ENCODE results near the gene CEBPA. TPM values are rescaled to one million over a fixed set of nuclear protein-coding genes. Genes with fewer than 3 reads are reported as not detected.

Gene CEBPA
- polyA plus RNA-seq, 1 donor (not counting 4 experiments of a cell fraction or from before 2014, with no cell fraction given) = 3.6 TPM

GRCh38 chr19:33268162-33268991 is 34.0 kb downstream of the CEBPA start:
- no peaks in the 10 kb centered on the region for H3K79me2 ChIP-seq (ENCODE audit: control insufficient read depth, insufficient read depth, low read length)
- no peaks in the 10 kb centered on the region for H3K9me3 ChIP-seq (ENCODE audit: control insufficient read depth, low read depth, low read length)
- FAIRE-seq (no peak), DNase-seq (ENCODE audit: low read depth, low spot score) (no peak)
- H3K4me3 ChIP-seq (ENCODE audit: control insufficient read depth in 2 of 3, extremely low read depth in 1 of 3, insufficient read depth in 2 of 3, low read depth in 1 of 3, low read length in 3 of 3) = no peak overlapping the region
- no peak for TF ChIP-seq EZH2 (IDR thresholded peaks at IDR 0.05; ENCODE audit: low read length)
- H3K9me1 ChIP-seq (ENCODE audit: control insufficient read depth, extremely low read depth, insufficient read depth, low read length) = no peaks in the 10 kb centered on the region
- no peaks in the 10 kb centered on the region for H4K20me1 ChIP-seq (ENCODE audit: control insufficient read depth, extremely low read depth, insufficient read depth, low read length)
- H3K27ac ChIP-seq (ENCODE audit: control insufficient read depth, insufficient read depth, low read length) = no peak overlapping the region
- H3K36me3 ChIP-seq (ENCODE audit: control insufficient read depth in 2 of 2, extremely low read depth in 1 of 2, insufficient read depth in 2 of 2, low read length in 2 of 2) = no peaks in the 10 kb centered on the region
- no peaks in the 10 kb centered on the region for H3K27me3 ChIP-seq (ENCODE audit: control insufficient read depth, extremely low read depth, insufficient read depth, low read length)
- dilution Hi-C loops (cut with MboI; ENCODE audit: extremely low pct_ligation_motif_present, low sequenced_read_pairs) = no loop called here
- no peak overlapping the region for H3K9ac ChIP-seq (ENCODE audit: control insufficient read depth, extremely low read depth, insufficient read depth, low read length)
- no peak overlapping the region for H2AFZ ChIP-seq (ENCODE audit: control insufficient read depth, low read length)
- H3K4me2 ChIP-seq (ENCODE audit: control insufficient read depth, extremely low read depth, insufficient read depth, low read depth, low read length) = no peak overlapping the region
- H3K4me1 ChIP-seq (ENCODE audit: control insufficient read depth, extremely low read depth, insufficient read depth, low read length) = peaks cover 3% of the 10 kb centered on the region

GRCh38 chr19:33267706-33268105 is 34.6 kb downstream of the CEBPA start:
- no peaks in the 10 kb centered on the region for H3K27me3 ChIP-seq (ENCODE audit: control insufficient read depth, extremely low read depth, insufficient read depth, low read length)
- H2AFZ ChIP-seq (ENCODE audit: control insufficient read depth, low read length) = no peak overlapping the region
- no peak overlapping the region for H3K9ac ChIP-seq (ENCODE audit: control insufficient read depth, extremely low read depth, insufficient read depth, low read length)
- no peaks in the 10 kb centered on the region for H3K79me2 ChIP-seq (ENCODE audit: control insufficient read depth, insufficient read depth, low read length)
- no peaks in the 10 kb centered on the region for H3K36me3 ChIP-seq (ENCODE audit: control insufficient read depth in 2 of 2, extremely low read depth in 1 of 2, insufficient read depth in 2 of 2, low read length in 2 of 2)
- dilution Hi-C loops (cut with MboI; ENCODE audit: extremely low pct_ligation_motif_present, low sequenced_read_pairs) = no loop called here
- FAIRE-seq (no peak), DNase-seq (ENCODE audit: low read depth, low spot score) (no peak)
- H3K4me3 ChIP-seq (ENCODE audit: control insufficient read depth in 2 of 3, extremely low read depth in 1 of 3, insufficient read depth in 2 of 3, low read depth in 1 of 3, low read length in 3 of 3) = no peak overlapping the region
- H3K27ac ChIP-seq (ENCODE audit: control insufficient read depth, insufficient read depth, low read length) = no peak overlapping the region
- no peaks in the 10 kb centered on the region for H3K9me1 ChIP-seq (ENCODE audit: control insufficient read depth, extremely low read depth, insufficient read depth, low read length)
- TF ChIP-seq CTCF (optimal IDR thresholded peaks at IDR 0.05 in 1 of 3, IDR thresholded peaks at IDR 0.05 in 1 of 3, conservative IDR thresholded peaks at IDR 0.05 in 1 of 3; ENCODE audit: extremely low read depth in 1 of 3, insufficient read depth in 2 of 3, low read length in 3 of 3) = no peak
- H3K9me3 ChIP-seq (ENCODE audit: control insufficient read depth, low read depth, low read length) = no peaks in the 10 kb centered on the region
- no peaks in the 10 kb centered on the region for H3K4me1 ChIP-seq (ENCODE audit: control insufficient read depth, extremely low read depth, insufficient read depth, low read length)
- no peak overlapping the region for H3K4me2 ChIP-seq (ENCODE audit: control insufficient read depth, extremely low read depth, insufficient read depth, low read depth, low read length)
- no peaks in the 10 kb centered on the region for H4K20me1 ChIP-seq (ENCODE audit: control insufficient read depth, extremely low read depth, insufficient read depth, low read length)
